Measurements from ENCODE around the gene ACOX3. TPM values are rescaled to one million over a fixed set of nuclear protein-coding genes. Genes with fewer than 3 reads are reported as not detected.
A peak's percentile ranks its signal among the peaks of the same experiment; 100 is the strongest.

Gene ACOX3
- total and polyA plus RNA-seq, 9 donors: 10.1 to 32.4 (median 21.3) TPM

- Histone ChIP-seq H3K27ac (peak overlapping the region in 1 of 2 donors; percentile 67), H3K4me3 (no peak overlapping the region), H3K9me3 (no peaks in the 10 kb centered on the region), H3K27me3 (no peaks in the 10 kb centered on the region), H3K4me1 (ENCODE audit: insufficient read depth) (peaks cover 23% of the 10 kb centered on the region), H3K36me3 (no peaks in the 10 kb centered on the region)
- intact Hi-C loops (cut with DNase I): no loop called here
- WGBS, 3 donors: 87 to 91% (median 87%) methylated on average over 12 of the region's 12 CpGs
- TF ChIP-seq EP300 (IDR thresholded peaks at IDR 0.05) (no peak), CTCF (IDR thresholded peaks at IDR 0.05) (no peak), POLR2A (IDR thresholded peaks at IDR 0.05) (no peak)
- DNase-seq: no peak
Observed at GRCh38 chr4:8394806-8395205, 45.7 kb downstream of the ACOX3 start.

- no peaks in the 10 kb centered on the region for H3K27me3 ChIP-seq
- WGBS, 3 donors: 9 to 20% (median 16%) methylated on average over 19 of the region's 19 CpGs
- peak overlapping the region in 1 of 2 donors; percentile 67 for H3K27ac ChIP-seq
- no peaks in the 10 kb centered on the region for H3K9me3 ChIP-seq
- peak in 1 of 3 donors; percentile 15 for TF ChIP-seq CTCF (IDR thresholded peaks at IDR 0.05)
- TF ChIP-seq EP300 (IDR thresholded peaks at IDR 0.05): no peak
- no peak for TF ChIP-seq POLR2A (IDR thresholded peaks at IDR 0.05)
- intact Hi-C loops (cut with DNase I): no loop called here
- no peak overlapping the region for H3K4me3 ChIP-seq
- H3K4me1 ChIP-seq (ENCODE audit: insufficient read depth): peaks cover 23% of the 10 kb centered on the region
- H3K36me3 ChIP-seq: no peaks in the 10 kb centered on the region
- DNase-seq: peak; percentile 79 to 90 (median 82)
Observed at GRCh38 chr4:8394061-8394519, 46.4 kb downstream of the ACOX3 start.

GRCh38 chr4:8393593-8394038 is 46.9 kb downstream of the ACOX3 start:
- Histone ChIP-seq H3K27ac (peak overlapping the region in 1 of 2 donors; percentile 67), H3K27me3 (no peaks in the 10 kb centered on the region), H3K36me3 (no peaks in the 10 kb centered on the region), H3K4me1 (ENCODE audit: insufficient read depth) (peaks cover 23% of the 10 kb centered on the region), H3K9me3 (no peaks in the 10 kb centered on the region), H3K4me3 (no peak overlapping the region)
- WGBS, 3 donors: 16 to 23% (median 21%) methylated on average over 8 of the region's 8 CpGs
- peak; percentile 66 to 84 (median 74) for DNase-seq
- no peak for TF ChIP-seq CTCF (IDR thresholded peaks at IDR 0.05)
- TF ChIP-seq POLR2A (IDR thresholded peaks at IDR 0.05): no peak
- TF ChIP-seq EP300 (IDR thresholded peaks at IDR 0.05): no peak
- intact Hi-C loops (cut with DNase I): no loop called here

GRCh38 chr4:8392591-8393190 is 47.8 kb downstream of the ACOX3 start:
- Histone ChIP-seq H3K9me3 (no peaks in the 10 kb centered on the region), H3K27me3 (no peaks in the 10 kb centered on the region), H3K4me1 (ENCODE audit: insufficient read depth) (peaks cover 23% of the 10 kb centered on the region), H3K4me3 (no peak overlapping the region), H3K36me3 (no peaks in the 10 kb centered on the region), H3K27ac (peak overlapping the region in 1 of 2 donors; percentile 64)
- peak in 1 of 5 donors; percentile 24 for DNase-seq
- TF ChIP-seq POLR2A (IDR thresholded peaks at IDR 0.05): no peak
- TF ChIP-seq EP300 (IDR thresholded peaks at IDR 0.05): no peak
- no peak for TF ChIP-seq CTCF (IDR thresholded peaks at IDR 0.05)
- 71 to 82% (median 81%) methylated on average over 15 of the region's 15 CpGs for WGBS, 3 donors
- intact Hi-C loops (cut with DNase I): no loop called here
